ENCODE data around the gene HIP1.
A peak's percentile ranks its signal among the peaks of the same experiment; 100 is the strongest.
"Not testable (repeated sequence)": the region's sequence is repeated elsewhere in the genome, so short reads cannot be mapped to it uniquely, and the experiment has no call there.

Gene HIP1

GRCh38 chr7:75567948-75568595 lies 170.7 kb downstream of the HIP1 start:
- no peak for DNase-seq

- no peak for DNase-seq
Measured at GRCh38 chr7:75565132-75565837, 173.5 kb downstream of the HIP1 start.

GRCh38 chr7:75563171-75563570 lies 175.6 kb downstream of the HIP1 start:
- no peak for DNase-seq

GRCh38 chr7:75559976-75560365 lies 178.8 kb downstream of the HIP1 start:
- DNase-seq = no peak

- no peak for DNase-seq
Measured at GRCh38 chr7:75559355-75559975, 179.3 kb downstream of the HIP1 start.

GRCh38 chr7:75556835-75557234 lies 181.9 kb downstream of the HIP1 start:
- not testable (repeated sequence) for DNase-seq

- no peak for DNase-seq
Measured at GRCh38 chr7:75555736-75556135, 183.0 kb downstream of the HIP1 start.

GRCh38 chr7:75546237-75547015 lies 192.3 kb downstream of the HIP1 start:
- DNase-seq = no peak

GRCh38 chr7:75537731-75538130 lies 201.0 kb downstream of the HIP1 start:
- DNase-seq = no peak

GRCh38 chr7:75536940-75537538 lies 201.7 kb downstream of the HIP1 start:
- DNase-seq = no peak

GRCh38 chr7:75536491-75536890 lies 202.2 kb downstream of the HIP1 start:
- no peak for DNase-seq

GRCh38 chr7:75534727-75535307 lies 203.9 kb downstream of the HIP1 start:
- no peak for DNase-seq

- DNase-seq = no peak
Measured at GRCh38 chr7:75533926-75534325, 204.8 kb downstream of the HIP1 start.

- DNase-seq = no peak
Measured at GRCh38 chr7:75532639-75533038, 206.1 kb downstream of the HIP1 start.

- no peak for DNase-seq
Measured at GRCh38 chr7:75531359-75531821, 207.4 kb downstream of the HIP1 start.

- DNase-seq = not testable (repeated sequence)
Measured at GRCh38 chr7:75527224-75527722, 211.5 kb downstream of the HIP1 start.

- DNase-seq = not testable (repeated sequence)
Measured at GRCh38 chr7:75521727-75522126, 217.0 kb downstream of the HIP1 start.

- DNase-seq = not testable (repeated sequence)
Measured at GRCh38 chr7:75518842-75519241, 219.9 kb downstream of the HIP1 start.

- not testable (repeated sequence) for DNase-seq
Measured at GRCh38 chr7:75509033-75509432, 229.7 kb downstream of the HIP1 start.

GRCh38 chr7:75492020-75492419 lies 246.7 kb downstream of the HIP1 start, which contains the start of gene SPDYE5:
TSS of gene SPDYE5 (plus strand) at chr7:75492320. CDS start at chr7:75494048, 1,728 bp downstream.
- DNase-seq = not testable (repeated sequence)

GRCh38 chr7:75485979-75486643 lies 252.6 kb downstream of the HIP1 start, which contains the start of gene POM121C:
TSS of gene POM121C (minus strand) at chr7:75486299. CDS start at chr7:75441496, 44,803 bp downstream.
- DNase-seq = peak; percentile 78
